ENCODE measurements around the gene SBK3.

DNA sequence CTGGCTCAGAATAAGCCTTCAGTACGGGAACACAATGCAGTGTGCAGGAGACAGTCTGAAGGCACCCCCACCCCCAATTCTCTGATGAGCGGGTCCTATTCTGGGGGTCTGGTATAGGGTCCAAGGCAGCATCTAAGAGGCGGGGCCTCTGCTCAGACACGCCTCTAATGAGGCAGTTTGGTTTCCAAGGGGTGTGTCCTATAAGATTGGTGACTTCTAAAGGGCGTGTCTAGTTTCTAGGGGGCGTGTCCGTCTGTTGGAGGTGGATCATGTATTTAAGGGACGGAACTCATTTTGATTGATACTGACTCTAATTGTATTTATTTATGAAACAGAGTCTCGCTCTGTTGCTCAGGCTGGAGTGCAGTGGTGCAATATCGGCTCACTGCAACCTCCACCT, 45.3 kb upstream of the SBK3 start:
- no peak for TF ChIP-seq ZNF221 (tag by site-specific recombination; IDR thresholded peaks at IDR 0.05; ENCODE audit: borderline replicate concordance)
- TF ChIP-seq CTCF (tag by site-specific recombination; IDR thresholded peaks at IDR 0.05): no peak
- no peak for TF ChIP-seq INSM2 (tag by site-specific recombination; IDR thresholded peaks at IDR 0.05)
- TF ChIP-seq ZNF529 (tag by site-specific recombination; IDR thresholded peaks at IDR 0.05; ENCODE audit: insufficient replicate concordance): no peak
- TF ChIP-seq ATF2 (tag by site-specific recombination; IDR thresholded peaks at IDR 0.05; ENCODE audit: low read depth): no peak
- TF ChIP-seq ZSCAN16 (tag by site-specific recombination; IDR thresholded peaks at IDR 0.05): no peak
- TF ChIP-seq, protein P1, sequence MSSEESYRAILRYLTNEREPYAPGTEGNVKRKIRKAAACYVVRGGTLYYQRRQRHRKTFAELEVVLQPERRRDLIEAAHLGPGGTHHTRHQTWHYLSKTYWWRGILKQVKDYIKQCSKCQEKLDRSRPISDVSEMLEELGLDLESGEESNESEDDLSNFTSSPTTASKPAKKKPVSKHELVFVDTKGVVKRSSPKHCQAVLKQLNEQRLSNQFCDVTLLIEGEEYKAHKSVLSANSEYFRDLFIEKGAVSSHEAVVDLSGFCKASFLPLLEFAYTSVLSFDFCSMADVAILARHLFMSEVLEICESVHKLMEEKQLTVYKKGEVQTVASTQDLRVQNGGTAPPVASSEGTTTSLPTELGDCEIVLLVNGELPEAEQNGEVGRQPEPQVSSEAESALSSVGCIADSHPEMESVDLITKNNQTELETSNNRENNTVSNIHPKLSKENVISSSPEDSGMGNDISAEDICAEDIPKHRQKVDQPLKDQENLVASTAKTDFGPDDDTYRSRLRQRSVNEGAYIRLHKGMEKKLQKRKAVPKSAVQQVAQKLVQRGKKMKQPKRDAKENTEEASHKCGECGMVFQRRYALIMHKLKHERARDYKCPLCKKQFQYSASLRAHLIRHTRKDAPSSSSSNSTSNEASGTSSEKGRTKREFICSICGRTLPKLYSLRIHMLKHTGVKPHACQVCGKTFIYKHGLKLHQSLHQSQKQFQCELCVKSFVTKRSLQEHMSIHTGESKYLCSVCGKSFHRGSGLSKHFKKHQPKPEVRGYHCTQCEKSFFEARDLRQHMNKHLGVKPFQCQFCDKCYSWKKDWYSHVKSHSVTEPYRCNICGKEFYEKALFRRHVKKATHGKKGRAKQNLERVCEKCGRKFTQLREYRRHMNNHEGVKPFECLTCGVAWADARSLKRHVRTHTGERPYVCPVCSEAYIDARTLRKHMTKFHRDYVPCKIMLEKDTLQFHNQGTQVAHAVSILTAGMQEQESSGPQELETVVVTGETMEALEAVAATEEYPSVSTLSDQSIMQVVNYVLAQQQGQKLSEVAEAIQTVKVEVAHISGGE (tag by site-specific recombination; conservative IDR thresholded peaks at IDR 0.05; ENCODE audit: low read depth): no peak
- no peak for TF ChIP-seq ZNF23 (tag by site-specific recombination; IDR thresholded peaks at IDR 0.05; ENCODE audit: borderline replicate concordance)
- no peak for TF ChIP-seq ZNF571 (tag by site-specific recombination; IDR thresholded peaks at IDR 0.05)
